GM19467 (cell line): Measurements from ENCODE around the gene OLA1.

Source experiments
- ATAC-seq: cut with Tn5 transposase; IDR thresholded peaks from one replicate; pipeline ENCODE4 v1.9.1; 2021; ENCODE audit warnings: mild to moderate bottlenecking, moderate library complexity; ENCODE audit not compliant: unreplicated experiment

OLA1 gene

DNA sequence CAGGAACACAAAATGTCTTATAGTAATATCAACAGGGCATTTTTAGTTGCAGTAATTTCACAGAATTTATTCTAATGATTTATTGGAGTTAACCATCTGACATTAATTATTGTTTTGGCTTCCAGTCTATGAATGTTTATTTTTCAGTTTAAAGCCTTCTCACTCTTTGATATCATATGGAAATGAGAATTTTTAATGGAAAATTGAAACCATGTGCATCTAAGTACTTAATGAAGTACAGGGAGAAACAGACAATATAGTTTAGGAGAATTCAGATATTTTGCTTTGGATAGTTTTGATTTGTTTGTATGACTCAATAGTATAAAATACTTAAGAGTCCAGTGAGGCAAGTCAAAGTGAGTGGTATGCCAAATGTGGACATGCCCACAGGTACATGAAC, 126.1 kb downstream of the OLA1 start:
- no peak for ATAC-seq

DNA sequence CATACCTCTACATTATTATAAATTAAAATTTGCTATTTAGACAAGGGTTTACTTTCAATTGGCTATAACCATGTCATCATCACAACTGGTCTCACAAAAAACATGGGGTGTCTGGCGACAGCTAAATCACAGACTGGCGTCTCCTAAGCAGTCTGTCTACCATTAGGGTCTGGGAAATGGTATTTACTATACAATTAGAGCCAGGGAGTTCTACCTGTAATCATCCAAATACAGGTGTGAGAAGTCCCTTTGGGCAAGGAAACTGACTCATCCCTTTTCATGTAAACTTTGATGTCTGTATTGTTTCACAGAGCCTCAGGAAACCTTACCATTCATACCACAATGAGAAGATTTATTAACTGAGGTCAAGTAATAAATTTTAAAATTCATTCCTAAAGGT, 126.7 kb downstream of the OLA1 start:
- ATAC-seq, result no peak

DNA sequence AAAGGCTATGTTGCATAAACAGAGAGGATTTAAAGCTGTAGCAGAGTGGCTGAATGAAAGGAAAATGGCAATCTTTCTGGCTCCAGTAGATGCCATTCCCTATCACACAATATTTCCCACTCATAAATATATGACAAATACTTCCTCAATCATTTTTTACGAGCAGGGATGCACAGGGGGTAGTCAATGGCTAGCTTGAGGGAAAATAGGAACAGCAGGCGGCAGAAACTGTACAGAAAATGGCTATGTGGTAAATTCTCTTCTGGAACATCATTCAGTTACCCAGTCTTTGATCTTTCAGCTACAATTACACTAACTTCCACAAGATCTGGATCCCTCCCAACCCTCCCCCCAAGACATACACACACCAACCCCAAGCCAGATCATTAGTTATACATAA, 127.2 kb downstream of the OLA1 start:
- no peak for ATAC-seq

DNA sequence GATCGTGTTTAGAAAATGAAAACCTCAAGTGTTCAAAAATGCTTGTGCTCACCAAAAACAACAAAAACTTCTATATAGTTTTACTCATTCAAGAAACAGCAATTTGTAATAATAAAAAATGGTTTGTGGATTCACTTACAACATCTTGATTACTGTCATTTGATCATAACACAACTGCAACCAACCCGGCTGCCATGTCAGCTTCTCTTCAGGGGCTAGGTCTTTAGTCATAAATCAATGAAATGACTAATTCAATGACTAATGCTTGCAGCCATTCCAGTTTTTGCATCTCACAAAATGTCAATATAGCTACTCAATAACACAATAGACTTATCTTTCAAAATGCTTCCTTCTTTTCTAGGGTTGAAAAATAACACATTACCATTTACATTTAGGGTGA, 128.0 kb downstream of the OLA1 start:
- ATAC-seq, result no peak

DNA sequence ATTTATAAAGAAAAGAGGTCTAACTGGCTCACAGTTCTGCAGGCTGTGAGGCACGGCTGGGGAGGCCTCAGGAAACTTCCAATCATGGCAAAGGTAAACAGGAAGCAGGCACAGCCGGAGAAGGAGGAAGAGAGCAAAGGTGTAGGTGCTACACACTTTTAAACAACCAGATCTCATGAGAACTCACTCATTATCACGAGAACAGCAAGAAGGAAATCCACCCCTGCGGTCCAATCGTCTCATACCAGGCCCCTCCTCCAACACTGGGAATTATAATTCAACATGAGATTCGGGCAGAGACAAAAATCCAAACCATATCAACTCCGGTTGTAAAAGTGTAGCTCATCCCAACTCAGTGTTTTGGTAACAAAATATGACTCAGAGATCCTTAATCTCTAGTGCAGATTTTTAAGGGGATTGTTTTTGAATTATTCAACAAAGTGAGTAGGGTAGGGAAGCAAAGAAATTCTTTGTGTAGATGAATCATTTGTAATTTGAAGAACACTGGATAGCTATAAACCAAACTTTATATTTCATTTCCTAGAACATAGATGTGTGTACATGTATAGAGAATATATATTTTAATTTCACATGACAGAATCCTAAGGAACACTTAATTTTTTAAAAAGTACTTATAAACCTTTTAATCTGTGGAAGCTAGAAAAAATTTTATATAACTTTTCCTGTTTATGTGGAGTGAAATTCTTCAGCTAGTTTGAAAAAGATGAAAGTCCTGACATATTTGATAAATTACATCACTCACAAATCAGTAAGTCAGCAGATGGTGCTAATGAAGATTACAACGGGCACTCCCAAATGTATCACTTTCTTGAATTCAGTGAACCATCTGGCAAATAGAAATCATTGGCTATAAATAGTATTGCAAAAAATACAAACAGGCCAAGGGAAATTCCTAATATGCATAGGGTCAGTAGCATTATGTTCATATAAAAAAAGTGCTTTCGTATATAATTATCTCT, 130.1 kb downstream of the OLA1 start:
- no peak for ATAC-seq

DNA sequence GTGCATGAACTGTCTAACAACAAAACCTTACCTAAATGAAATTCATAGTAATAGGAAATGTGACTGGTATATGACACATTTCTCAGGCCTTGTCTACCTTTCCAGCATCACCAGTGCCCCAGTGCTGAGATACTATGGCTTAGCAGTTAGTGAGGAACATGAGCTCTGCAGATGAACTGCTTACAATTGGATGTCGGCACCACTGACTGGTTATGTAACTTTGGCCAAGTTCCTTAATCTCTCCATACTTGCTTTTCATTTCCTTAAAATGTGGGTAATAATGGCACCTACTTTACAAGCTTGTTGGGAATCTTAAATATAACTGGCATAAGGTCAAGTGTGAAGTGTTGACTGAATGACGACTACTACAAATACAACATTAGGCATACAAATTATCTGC, 136.3 kb downstream of the OLA1 start:
- ATAC-seq, result no peak

DNA sequence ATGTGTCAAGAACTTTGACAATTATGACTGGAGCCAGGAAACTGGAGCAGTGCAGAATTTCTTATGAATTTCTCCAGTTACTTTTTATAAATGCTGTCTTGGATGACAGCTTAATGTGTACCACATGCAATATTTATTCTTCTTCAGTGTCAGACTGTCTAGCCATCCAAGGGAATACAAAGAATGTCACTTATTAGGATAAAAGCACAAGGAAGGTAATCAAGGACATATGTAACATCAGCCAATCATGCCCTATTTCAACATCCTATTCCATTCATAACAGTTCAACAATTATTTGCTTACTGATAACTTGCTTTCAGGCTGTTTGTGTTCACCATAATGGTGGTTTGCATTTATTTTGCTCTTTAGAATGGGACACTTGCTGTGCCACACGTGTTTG, 139.8 kb downstream of the OLA1 start:
- no peak for ATAC-seq

DNA sequence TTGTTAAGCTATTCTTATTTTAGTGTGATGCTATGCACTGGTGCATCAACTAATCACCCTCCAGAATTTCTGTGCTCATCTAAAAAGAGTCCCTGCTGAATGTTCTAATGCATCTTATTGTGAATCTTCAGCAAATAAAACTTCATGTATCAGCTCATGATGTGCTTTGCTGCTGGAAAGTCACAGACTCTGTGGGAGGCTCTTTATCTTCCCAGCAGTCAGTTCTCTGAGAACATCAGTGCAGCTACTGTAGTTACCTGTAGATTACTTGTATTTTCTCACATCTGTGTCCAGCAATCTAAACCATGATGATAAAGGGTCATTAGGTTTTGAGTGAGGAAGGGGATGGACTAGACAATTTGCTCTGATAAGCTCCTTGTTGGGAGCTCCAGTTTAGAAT, 141.6 kb downstream of the OLA1 start:
- no peak for ATAC-seq

DNA sequence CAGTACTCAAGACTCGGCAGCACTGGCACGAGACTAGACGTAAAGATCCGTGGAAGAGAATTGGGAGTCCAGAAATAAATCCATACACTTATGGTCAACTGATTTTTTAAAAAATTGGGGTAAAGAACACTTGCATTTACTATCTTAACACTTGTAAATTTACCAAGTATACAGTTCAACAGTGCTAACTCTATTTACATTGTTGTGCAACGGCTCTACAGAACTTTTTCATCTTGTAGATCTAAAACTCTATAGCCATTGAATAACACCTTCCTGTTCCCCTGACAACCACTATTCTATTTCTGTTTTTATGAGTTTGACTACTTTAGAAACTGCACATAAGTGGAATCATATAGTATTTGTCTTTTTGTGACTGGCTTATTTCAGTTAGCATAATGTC, 153.8 kb downstream of the OLA1 start:
- no peak for ATAC-seq

DNA sequence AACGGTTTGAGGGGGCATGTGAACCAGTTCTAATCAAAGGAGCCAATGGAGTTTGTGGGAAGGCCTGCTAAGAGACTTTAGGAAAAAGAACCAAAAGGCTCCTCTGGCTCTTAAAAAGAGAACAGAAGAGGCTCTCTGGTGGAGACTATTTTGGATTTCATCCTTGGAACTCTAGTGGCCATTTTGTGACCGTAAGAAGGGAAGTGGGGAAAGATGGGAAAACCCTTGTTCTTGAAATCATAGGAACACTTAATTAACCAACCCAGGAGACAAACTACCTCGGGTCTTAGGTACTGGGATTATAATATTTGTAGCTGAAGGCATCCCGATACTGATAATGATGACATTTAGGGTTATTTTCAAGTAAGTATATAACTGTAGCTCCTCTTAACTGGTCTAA, 157.9 kb downstream of the OLA1 start:
- ATAC-seq, result no peak

DNA sequence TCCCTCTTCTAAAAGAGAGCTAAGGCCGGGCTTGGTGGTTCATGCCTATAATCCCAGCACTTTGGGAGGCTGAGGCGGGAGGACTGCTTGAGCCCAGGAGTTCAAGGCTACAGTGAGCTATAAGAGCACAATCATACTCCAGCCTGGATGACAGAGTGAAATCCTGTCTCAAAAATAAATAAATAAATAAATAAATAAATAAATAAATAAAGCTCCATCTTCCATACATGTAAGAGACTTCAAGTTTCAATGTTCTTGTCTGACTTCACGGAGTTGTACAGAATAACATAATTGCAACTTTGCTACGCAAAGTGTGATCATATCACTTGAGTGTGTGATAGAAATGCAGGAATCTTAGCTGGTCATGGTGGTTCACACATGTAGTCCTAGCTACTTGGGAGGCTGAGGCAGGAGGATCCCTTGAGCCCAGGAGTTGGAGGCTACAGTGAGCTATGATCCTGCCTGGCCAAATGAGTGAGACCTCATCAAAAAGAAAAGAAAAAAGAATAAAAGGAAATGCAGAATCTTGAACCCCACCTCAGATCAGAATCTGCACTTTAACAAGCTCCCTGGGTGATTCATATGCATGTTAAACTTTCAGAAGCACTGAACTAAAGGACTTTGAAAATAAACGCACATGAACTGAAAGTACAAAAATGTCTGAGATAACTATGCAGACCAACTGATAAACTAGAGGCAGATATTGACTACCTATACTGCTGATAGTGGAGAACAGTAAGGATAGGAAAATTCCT, 159.4 kb downstream of the OLA1 start:
- no peak for ATAC-seq

DNA sequence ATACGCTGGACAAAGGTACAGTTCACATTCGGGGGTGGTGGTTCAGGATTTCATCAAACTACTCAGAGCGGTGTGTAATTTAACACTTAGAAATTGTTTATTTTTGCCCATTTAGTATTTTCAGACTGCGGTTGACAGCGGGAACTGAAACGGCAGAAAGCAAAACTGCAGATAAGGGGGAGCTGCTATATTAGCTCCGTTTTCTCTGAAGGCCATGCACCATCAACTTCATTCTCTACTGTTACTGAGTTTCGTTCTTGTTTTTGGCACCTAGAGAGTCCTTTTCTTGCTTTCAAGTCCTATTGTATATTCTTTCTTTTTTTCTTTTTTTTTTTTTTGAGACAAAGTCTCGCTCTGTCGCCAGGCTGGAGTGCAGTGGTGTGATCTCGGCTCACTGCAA, 161.6 kb downstream of the OLA1 start:
- no peak for ATAC-seq

DNA sequence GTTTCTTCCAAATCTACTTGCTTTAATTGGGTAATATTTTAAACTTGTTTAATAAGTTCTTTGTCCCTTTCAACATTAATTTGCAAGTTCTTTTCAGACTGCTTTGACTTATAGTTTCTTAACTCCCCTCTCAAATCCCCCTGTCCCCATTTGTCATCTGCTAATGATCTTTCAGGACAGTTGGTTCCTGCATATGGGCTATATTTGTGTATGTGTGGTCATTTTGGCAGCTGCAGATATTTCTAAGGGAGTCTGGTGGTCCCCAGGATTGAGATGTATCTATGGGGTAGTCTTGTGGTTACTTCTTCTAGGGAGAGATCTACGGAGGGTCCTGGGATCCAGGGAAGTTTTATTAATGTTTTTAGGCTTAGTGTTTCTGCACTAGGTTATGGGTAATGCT, 162.6 kb downstream of the OLA1 start:
- ATAC-seq, result no peak

DNA sequence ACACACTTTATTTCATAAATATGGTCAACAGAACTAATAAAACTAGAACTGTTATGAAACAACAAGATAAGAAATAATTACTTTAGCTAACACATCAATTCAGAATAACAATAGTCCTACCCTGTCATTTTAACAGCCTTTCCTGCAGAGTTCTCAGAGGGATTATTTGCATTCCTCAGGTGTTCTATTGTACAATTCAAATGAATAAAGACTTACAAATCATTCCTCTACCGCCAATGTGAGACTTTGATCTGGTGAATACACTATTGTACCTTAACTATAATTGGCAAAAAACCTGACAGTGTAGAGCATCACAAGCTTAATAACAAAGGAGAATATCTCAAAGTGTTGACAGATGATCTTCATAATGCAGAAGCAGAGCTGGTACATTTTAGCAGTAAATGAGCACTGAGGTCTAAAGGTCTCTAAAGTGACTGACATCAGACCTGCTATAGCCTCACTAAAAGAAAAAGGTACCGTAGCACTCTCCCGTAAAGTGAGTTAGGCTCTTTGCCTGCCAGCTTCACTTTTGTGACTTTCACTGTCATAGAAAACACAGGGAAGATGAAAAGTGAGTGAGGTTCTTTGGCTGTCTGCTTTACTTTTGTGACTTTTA, 164.4 kb downstream of the OLA1 start:
- no peak for ATAC-seq

DNA sequence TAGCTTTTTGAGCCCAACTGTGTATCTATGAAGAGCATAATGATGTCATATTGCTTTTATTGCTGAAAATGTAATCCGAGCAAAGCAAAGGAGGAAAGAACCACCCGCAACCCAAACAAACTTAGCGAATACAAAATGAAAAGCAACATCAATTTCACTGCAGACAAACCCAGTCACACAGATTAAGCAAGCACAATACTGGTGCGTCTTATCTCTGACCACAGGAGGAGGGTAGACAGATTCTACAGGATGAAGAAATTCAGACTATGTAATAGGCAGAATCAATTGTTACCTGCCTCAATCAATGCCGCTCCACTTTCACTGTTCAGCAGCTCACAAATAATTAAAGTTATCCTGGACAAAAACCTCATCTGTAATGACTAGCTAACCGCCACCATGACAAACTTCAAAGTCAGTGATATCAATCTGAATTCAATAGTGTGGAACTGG, 167.6 kb downstream of the OLA1 start:
- no peak for ATAC-seq

DNA sequence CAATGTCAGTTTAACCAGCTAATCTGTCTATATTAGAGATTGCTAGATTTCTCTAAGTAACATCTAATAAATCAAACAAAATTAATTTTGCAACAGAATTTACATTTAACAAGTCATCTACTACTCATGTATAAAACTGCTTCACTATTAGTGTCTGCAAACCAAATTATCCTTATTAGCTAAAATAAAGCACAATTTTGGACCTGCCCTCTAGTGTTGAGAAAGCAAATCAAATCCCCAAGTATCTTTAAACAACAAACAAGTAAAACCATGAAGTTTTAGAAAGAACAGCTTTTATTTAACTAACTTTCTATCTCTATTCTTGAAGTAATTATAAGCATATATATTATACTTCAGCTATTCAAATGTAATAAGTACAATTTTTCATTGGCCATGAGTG, 170.1 kb downstream of the OLA1 start:
- ATAC-seq, result no peak

DNA sequence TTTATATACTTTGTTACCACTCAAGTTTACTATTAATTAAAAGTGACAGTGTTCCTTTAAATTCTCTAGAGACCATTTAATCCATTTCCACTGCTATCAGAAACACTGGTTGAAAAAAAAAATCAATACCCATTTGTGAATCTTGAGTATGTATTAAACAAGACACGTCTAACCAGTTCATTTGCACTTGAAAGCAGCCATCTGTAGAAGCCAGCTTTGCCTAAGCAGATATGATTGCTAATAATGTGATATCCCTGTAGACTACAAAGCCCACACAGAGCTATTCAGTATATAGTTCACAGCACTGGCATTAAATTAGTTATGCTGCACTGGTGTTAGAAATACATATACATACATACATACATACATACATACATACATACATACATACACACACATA, 171.4 kb downstream of the OLA1 start:
- ATAC-seq, result no peak

DNA sequence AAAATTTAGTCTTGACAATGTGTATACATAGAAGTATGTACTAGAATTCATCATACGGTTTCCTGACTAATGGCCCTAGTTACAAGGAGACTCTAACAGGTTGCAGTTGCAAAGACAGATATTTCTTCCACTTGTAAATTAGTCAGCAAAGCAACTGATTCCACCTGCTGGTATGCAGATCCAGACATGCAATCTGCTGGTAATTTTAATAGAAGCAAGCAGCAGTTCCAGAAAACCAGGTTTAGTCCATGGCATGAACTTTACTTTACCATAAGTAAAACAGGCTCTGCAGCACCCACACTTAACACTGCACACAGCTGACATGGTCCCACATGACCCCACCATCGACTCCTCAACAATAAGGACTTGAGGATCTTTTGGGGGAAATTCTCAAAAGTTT, 172.3 kb downstream of the OLA1 start:
- ATAC-seq, result no peak

DNA sequence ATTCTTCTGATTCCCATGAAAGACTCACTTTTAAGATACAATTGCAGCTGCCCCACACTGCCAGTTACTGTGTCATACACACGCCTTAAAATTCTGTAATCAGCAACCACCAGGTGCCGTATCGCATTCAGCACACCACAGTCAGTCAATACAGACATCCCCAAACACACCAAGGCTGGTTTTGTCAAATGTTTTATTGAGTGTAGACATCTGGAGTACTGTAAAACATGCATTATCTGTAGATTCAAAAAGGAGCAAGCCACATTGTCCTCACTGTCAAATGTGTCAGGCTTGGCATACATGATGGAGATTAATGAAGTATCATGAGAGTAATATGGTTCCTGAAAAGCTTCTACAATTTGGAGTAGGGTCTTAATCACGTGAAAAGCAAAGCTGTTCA, 173.5 kb downstream of the OLA1 start:
- no peak for ATAC-seq

DNA sequence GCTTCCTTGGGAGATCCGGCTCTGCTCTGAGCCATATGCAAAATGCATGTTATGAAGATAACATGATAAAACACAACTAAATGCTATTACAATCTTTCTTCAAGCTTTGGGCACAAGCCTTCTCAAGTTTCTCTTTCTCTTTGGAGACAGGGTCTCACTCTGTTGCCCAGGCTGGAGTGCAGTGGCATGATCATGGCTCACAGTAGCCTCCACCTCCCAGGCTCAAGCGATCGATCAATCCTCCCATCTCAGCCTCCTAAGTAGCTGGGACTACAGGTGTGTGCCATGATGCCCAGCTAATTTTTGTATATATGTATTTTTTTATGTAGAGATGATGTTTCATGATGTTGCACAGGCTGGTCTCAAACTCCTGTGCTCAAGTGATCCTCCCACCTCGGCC, 175.5 kb downstream of the OLA1 start:
- ATAC-seq, result no peak

DNA sequence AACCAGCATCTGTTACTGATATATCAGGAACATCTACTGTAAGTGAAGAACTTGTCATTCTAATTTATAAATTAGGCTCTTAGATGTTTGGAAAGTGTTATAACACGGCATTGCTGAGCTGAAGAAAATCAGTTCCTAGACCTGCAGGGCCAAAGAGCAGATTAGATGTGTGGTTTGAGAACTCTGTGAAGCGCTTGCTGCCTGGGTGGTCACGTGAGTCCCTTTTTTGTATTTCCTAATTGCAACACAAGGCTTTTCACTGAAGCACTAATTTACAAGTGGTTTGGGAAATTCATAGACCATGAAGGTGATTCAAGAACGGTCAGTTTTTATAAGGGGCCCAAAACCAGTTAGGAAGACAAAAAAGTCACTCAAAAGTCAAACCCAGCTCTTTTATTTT, 176.3 kb downstream of the OLA1 start:
- no peak for ATAC-seq

DNA sequence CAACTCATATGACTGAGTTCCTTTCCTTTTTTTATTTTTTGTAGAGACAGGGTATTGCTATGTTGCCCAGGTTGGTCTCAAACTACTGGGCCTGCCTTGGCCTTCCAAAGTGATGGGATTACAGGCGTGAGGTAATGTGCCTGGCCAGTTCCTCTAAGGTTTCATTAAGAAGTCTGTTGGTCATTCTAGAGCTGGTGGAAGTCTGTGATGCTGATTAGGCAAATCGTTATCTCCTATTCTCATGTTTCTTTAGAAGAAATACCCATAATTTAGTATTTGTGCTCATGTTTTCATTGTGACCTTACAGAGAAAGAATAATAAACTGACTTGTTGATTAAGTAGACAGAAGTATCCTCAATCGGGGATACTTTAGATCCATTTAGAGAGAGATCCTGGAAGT, 177.0 kb downstream of the OLA1 start:
- no peak for ATAC-seq
